GM12874 (cell line): ENCODE results near the gene DCUN1D4.

ENCODE experiments used
- TF ChIP-seq, protein P1 (sequence below): IDR thresholded peaks from 2 replicates; pipeline ENCODE4 v1.5.1; 2011; ENCODE audit warnings: low read depth, mild to moderate bottlenecking, control low read depth, low read length, moderate library complexity; ENCODE audit not compliant: insufficient read depth

The DCUN1D4 gene

DNA sequence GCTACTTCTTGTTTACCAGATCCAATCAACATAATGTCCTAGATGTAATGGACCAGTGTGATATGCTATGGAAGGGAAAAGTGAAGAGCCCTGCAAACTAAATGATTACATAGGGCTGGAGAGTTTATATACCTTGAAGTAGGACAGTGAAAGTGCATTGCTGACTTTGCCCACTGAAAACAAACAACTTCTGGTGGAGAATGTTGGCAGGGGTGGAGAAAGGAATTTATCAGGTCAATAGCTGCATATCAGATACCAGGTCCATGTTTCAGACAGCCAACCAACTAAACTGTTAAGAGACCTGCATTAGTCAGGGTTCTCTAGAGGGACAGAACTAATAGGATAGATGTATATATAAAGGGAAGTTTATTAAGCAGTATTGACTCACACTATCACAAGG, 82.4 kb downstream of the DCUN1D4 start:
- TF ChIP-seq, protein P1, sequence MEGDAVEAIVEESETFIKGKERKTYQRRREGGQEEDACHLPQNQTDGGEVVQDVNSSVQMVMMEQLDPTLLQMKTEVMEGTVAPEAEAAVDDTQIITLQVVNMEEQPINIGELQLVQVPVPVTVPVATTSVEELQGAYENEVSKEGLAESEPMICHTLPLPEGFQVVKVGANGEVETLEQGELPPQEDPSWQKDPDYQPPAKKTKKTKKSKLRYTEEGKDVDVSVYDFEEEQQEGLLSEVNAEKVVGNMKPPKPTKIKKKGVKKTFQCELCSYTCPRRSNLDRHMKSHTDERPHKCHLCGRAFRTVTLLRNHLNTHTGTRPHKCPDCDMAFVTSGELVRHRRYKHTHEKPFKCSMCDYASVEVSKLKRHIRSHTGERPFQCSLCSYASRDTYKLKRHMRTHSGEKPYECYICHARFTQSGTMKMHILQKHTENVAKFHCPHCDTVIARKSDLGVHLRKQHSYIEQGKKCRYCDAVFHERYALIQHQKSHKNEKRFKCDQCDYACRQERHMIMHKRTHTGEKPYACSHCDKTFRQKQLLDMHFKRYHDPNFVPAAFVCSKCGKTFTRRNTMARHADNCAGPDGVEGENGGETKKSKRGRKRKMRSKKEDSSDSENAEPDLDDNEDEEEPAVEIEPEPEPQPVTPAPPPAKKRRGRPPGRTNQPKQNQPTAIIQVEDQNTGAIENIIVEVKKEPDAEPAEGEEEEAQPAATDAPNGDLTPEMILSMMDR, result no peak

DNA sequence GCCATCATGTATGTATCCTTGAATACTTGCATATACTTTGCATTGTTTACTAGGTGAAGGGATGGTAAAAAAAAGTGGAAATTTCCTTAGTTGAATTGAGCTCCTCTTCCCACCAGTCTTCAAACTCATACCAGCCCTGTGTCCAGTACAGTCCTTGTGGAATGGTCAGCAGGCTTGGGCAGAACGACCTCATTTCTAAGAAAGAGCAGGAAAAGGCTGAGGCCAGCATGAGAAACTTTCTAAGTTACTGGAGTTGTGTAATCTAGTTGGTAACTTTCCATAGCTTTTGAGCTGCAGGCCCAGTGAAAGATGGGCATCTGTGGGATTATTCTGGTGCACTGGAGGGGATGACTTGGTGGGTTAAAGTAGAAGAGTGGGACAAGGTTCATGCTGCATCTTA, 87.6 kb downstream of the DCUN1D4 start:
- TF ChIP-seq, protein P1, result no peak

DNA sequence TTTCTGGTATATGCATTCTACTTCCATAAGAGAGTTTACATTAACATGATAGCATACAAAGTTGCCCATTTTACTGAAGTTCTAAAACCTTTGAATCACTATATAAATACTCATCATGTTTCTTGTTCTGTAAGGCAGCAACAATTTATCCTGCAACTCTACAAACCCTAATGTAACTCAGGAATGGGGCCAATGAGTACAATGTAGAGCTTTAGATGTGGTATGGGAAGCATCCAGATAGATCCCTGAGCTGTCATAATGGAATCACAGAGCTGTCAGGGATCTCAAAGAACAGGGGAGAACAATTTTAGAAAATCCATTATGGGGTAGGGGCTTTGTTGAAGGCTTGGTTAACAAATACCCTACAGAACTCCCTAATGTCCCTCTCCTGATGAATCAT, 88.5 kb downstream of the DCUN1D4 start:
- TF ChIP-seq, protein P1, result no peak

DNA sequence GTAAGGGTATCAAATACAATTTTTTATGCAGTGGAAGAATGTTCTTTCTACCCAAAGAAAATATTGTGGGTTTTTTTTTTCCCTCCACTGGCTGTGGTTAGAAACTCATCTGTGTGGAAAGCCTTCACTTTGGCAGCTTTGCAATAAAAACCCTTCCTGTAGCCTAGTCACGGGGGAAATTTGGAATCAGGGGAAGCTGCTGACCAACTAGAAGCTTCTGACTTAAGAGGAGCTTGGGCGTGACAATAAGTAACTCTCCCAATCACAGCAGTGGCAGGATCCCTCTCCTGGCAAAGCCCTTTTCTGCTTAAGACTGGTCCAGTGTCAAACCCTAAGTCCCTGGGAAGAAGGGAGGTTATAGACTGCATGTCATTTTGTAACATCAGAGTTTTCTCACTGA, 89.3 kb downstream of the DCUN1D4 start:
- TF ChIP-seq, protein P1, result no peak

GRCh38 chr4:51932684-51933083, 89.7 kb downstream of the DCUN1D4 start:
- TF ChIP-seq, protein P1, result no peak

GRCh38 chr4:51942108-51942832, 99.3 kb downstream of the DCUN1D4 start:
- TF ChIP-seq, protein P1, result no peak

DNA sequence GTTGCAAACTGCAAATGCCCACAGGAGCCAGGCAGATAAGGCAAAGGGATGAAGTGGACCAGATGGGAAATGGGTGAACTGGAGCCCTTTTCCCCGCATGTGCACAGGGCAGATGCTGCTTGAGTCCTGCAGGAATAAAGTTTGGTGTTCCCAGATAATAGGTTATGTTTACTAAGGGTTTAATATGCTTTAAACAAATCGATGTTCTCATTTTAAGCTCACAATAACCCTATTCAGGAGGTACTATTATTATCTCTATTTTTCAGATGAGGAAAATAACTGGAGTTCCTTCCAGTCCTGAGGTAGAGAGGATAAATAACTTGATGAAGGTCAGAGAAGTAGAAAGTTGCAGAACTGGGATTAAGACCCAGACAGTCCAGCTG, 99.9 kb downstream of the DCUN1D4 start:
- TF ChIP-seq, protein P1, result no peak
